Spleen (tissue), 7 donors: Measurements from ENCODE around the gene EDN2.

Experiments
- CTCF ChIP-seq, 11 experiments: fragments of 200-600 bp in 7 of 11; fragments of 450-650 bp in 4 of 11; sonication (generic) in 4 of 11; IDR thresholded peaks in 8 of 11; conservative IDR thresholded peaks in 3 of 11; 1 replicate in 7 of 11; 2 replicates in 4 of 11; pipeline versions ENCODE4 v1.4.0 to v1.8.0; 2016 to 2021; ENCODE audit warnings: antibody characterized with exemption in 11 of 11, inconsistent platforms in 4 of 11, mild to moderate bottlenecking in 1 of 11
- POLR2A ChIP-seq, 3 donors: fragments of 450-650 bp; IDR thresholded peaks; one replicate each; pipeline ENCODE4 v1.5.1; 2017; ENCODE audit warnings: antibody characterized with exemption in 3 of 3, mild to moderate bottlenecking in 1 of 3
- POLR2AphosphoS5 ChIP-seq, 3 donors: sonication (generic); formaldehyde crosslinking; IDR thresholded peaks; one replicate each; pipeline ENCODE4 v1.5.1; 2017; ENCODE audit warnings: antibody characterized with exemption in 3 of 3
- donor health status: DM: no; HTN: no; CAD: no; lungs with moderate emphysema.
- donor health status: DM: no; HTN: no; CAD: no.
- donor health status: DM: no; HTN: no; CAD: no.

GRCh38 chr1:41444246-41444645 is 40.2 kb downstream of the EDN2 start:
- TF ChIP-seq POLR2A (IDR thresholded peaks at IDR 0.05) (no peak), CTCF (IDR thresholded peaks at IDR 0.05 in 8 of 11, conservative IDR thresholded peaks at IDR 0.05 in 3 of 11) (no peak), POLR2AphosphoS5 (IDR thresholded peaks at IDR 0.05) (no peak)
